ENCODE measurements around the gene WFDC1. TPM values are rescaled to one million over a fixed set of nuclear protein-coding genes. Genes with fewer than 3 reads are reported as not detected.
A peak's percentile ranks its signal among the peaks of the same experiment; 100 is the strongest.

WFDC1 gene, protein sequence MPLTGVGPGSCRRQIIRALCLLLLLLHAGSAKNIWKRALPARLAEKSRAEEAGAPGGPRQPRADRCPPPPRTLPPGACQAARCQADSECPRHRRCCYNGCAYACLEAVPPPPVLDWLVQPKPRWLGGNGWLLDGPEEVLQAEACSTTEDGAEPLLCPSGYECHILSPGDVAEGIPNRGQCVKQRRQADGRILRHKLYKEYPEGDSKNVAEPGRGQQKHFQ
- polyA plus RNA-seq: 1 to 10 TPM; 1.6 to 5.4 (median 3.8) TPM
- long read RNA-seq, donor 1: 0 reads
- long read RNA-seq, donor 2: 0 reads
- long read RNA-seq, donor 3, full-length matches to known transcripts: 8 of 8 reads
- long read RNA-seq, donor 3, partial matches to known transcripts: 0 of 8 reads
- long read RNA-seq, donor 3, other reads (novel, unspliced or antisense): 0 of 8 reads
- long read RNA-seq, donor 4: 0 reads
- long read RNA-seq, donor 5, full-length matches to known transcripts: 1 of 1 reads
- long read RNA-seq, donor 5, partial matches to known transcripts: 0 of 1 reads
- long read RNA-seq, donor 5, other reads (novel, unspliced or antisense): 0 of 1 reads
- long read RNA-seq, donor 6, full-length matches to known transcripts: 4 of 4 reads
- long read RNA-seq, donor 6, partial matches to known transcripts: 0 of 4 reads
- long read RNA-seq, donor 6, other reads (novel, unspliced or antisense): 0 of 4 reads
- long read RNA-seq, donor 7, partial matches to known transcripts: 0 of 1 reads
- long read RNA-seq, donor 7, other reads (novel, unspliced or antisense): 0 of 1 reads
- long read RNA-seq, donor 8: 0 reads
- long read RNA-seq, donor 9, full-length matches to known transcripts: 1 of 1 reads
- long read RNA-seq, donor 9, partial matches to known transcripts: 0 of 1 reads
- long read RNA-seq, donor 9, other reads (novel, unspliced or antisense): 0 of 1 reads
- long read RNA-seq, donor 10, full-length matches to known transcripts: 15 of 15 reads
- long read RNA-seq, donor 10, partial matches to known transcripts: 0 of 15 reads
- long read RNA-seq, donor 10, other reads (novel, unspliced or antisense): 0 of 15 reads

- Histone ChIP-seq H3K36me3 (ENCODE audit: control insufficient read depth in 3 of 3, insufficient read depth in 2 of 3, low read depth in 1 of 3, low read length in 3 of 3) (no peaks in the 10 kb centered on the region), H3K27me3 (ENCODE audit: control insufficient read depth in 3 of 3, insufficient read depth in 3 of 3, low read length in 3 of 3) (peaks cover 0 to 23% (median 5%) of the 10 kb centered on the region in 3 donors), H3K4me3 (ENCODE audit: low read depth in 1 of 3, low read length in 3 of 3) (peak within 1 kb of the TSS in 1 of 3 donors; percentile 27), H3K4me1 (ENCODE audit: control insufficient read depth in 3 of 3, insufficient read depth in 2 of 3, low read depth in 1 of 3, low read length in 2 of 3) (peaks cover 0 to 11% (median 0%) of the 10 kb centered on the region in 3 donors), H3K9me3 (ENCODE audit: control insufficient read depth in 2 of 2, insufficient read depth in 1 of 2, low read depth in 1 of 2, low read length in 1 of 2) (no peaks in the 10 kb centered on the region), H3K27ac (ENCODE audit: low read depth in 1 of 3, low read length in 2 of 3) (peak within 1 kb of the TSS in 2 of 3 donors; percentile 57 to 58)
- WGBS, 3 donors: 9 to 15% (median 9%) methylated on average over 29 of the region's 29 CpGs
- DNase-seq (no peak), FAIRE-seq (no peak)
Measured at GRCh38 chr16:84294531-84295142, at the start of gene WFDC1. Gene WFDC1 (plus strand): TSS chr16:84294878. CDS start chr16:84294972, 94 bp downstream.

- no peaks in the 10 kb centered on the region for H3K36me3 ChIP-seq (ENCODE audit: control insufficient read depth in 3 of 3, insufficient read depth in 2 of 3, low read depth in 1 of 3, low read length in 3 of 3)
- DNase-seq (no peak), FAIRE-seq (no peak)
- no peak overlapping the region for H3K27ac ChIP-seq (ENCODE audit: low read depth in 1 of 3, low read length in 2 of 3)
- 89 to 92% (median 90%) methylated on average over 10 of the region's 10 CpGs for WGBS, 3 donors
- H3K4me3 ChIP-seq (ENCODE audit: low read depth in 1 of 3, low read length in 3 of 3): no peak overlapping the region
- peaks cover 0 to 3% (median 2%) of the 10 kb centered on the region in 3 donors for H3K27me3 ChIP-seq (ENCODE audit: control insufficient read depth in 3 of 3, insufficient read depth in 3 of 3, low read length in 3 of 3)
- no peaks in the 10 kb centered on the region for H3K4me1 ChIP-seq (ENCODE audit: control insufficient read depth in 3 of 3, insufficient read depth in 2 of 3, low read depth in 1 of 3, low read length in 2 of 3)
- no peaks in the 10 kb centered on the region for H3K9me3 ChIP-seq (ENCODE audit: control insufficient read depth in 2 of 2, insufficient read depth in 1 of 2, low read depth in 1 of 2, low read length in 1 of 2)
Measured at GRCh38 chr16:84245956-84246678, 48.6 kb upstream of the WFDC1 start.

- Histone ChIP-seq H3K27ac (ENCODE audit: low read depth in 1 of 3, low read length in 2 of 3) (no peak overlapping the region), H3K9me3 (ENCODE audit: control insufficient read depth in 2 of 2, insufficient read depth in 1 of 2, low read depth in 1 of 2, low read length in 1 of 2) (no peaks in the 10 kb centered on the region), H3K36me3 (ENCODE audit: control insufficient read depth in 3 of 3, insufficient read depth in 2 of 3, low read depth in 1 of 3, low read length in 3 of 3) (no peaks in the 10 kb centered on the region), H3K4me3 (ENCODE audit: low read depth in 1 of 3, low read length in 3 of 3) (no peak overlapping the region), H3K27me3 (ENCODE audit: control insufficient read depth in 3 of 3, insufficient read depth in 3 of 3, low read length in 3 of 3) (peaks cover 0 to 3% (median 0%) of the 10 kb centered on the region in 3 donors), H3K4me1 (ENCODE audit: control insufficient read depth in 3 of 3, insufficient read depth in 2 of 3, low read depth in 1 of 3, low read length in 2 of 3) (no peaks in the 10 kb centered on the region)
- WGBS, 3 donors: 57 to 75% (median 71%) methylated on average over 5 of the region's 5 CpGs
- DNase-seq: no peak
- FAIRE-seq: no peak
Measured at GRCh38 chr16:84246679-84247077, 48.0 kb upstream of the WFDC1 start.

- WGBS, 3 donors: 89 to 91% (median 89%) methylated on average over 6 of the region's 6 CpGs
- peaks cover 0 to 3% (median 0%) of the 10 kb centered on the region in 3 donors for H3K27me3 ChIP-seq (ENCODE audit: control insufficient read depth in 3 of 3, insufficient read depth in 3 of 3, low read length in 3 of 3)
- FAIRE-seq (no peak), DNase-seq (no peak)
- no peak overlapping the region for H3K27ac ChIP-seq (ENCODE audit: low read depth in 1 of 3, low read length in 2 of 3)
- no peaks in the 10 kb centered on the region for H3K9me3 ChIP-seq (ENCODE audit: control insufficient read depth in 2 of 2, insufficient read depth in 1 of 2, low read depth in 1 of 2, low read length in 1 of 2)
- no peak overlapping the region for H3K4me3 ChIP-seq (ENCODE audit: low read depth in 1 of 3, low read length in 3 of 3)
- H3K36me3 ChIP-seq (ENCODE audit: control insufficient read depth in 3 of 3, insufficient read depth in 2 of 3, low read depth in 1 of 3, low read length in 3 of 3): no peaks in the 10 kb centered on the region
- no peaks in the 10 kb centered on the region for H3K4me1 ChIP-seq (ENCODE audit: control insufficient read depth in 3 of 3, insufficient read depth in 2 of 3, low read depth in 1 of 3, low read length in 2 of 3)
Measured at GRCh38 chr16:84247331-84247730, 47.3 kb upstream of the WFDC1 start.

DNA sequence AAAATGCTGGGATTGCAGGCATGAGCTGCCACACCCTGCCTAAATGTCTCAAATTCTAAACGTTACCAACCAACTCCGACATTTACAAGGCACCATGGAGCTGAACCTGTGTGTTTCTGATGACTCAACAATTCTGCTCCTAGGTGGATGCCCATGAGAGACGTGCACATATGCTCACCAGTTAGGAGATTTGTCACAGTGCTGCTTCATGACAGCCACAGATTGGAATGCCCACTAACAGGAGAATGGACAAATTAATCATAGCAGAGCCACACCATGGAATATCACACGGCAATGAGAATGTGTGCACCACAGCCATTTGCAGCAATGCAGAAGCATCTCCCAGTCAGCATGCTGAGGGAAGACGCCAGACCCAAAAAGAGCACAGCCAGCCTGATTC lies 46.8 kb upstream of the WFDC1 start:
- WGBS, 3 donors: 87 to 89% (median 88%) methylated on average over 5 of the region's 5 CpGs
- DNase-seq (no peak), FAIRE-seq (no peak)
- Histone ChIP-seq H3K4me3 (ENCODE audit: low read depth in 1 of 3, low read length in 3 of 3) (no peak overlapping the region), H3K27ac (ENCODE audit: low read depth in 1 of 3, low read length in 2 of 3) (no peak overlapping the region), H3K27me3 (ENCODE audit: control insufficient read depth in 3 of 3, insufficient read depth in 3 of 3, low read length in 3 of 3) (no peaks in the 10 kb centered on the region), H3K4me1 (ENCODE audit: control insufficient read depth in 3 of 3, insufficient read depth in 2 of 3, low read depth in 1 of 3, low read length in 2 of 3) (no peaks in the 10 kb centered on the region), H3K36me3 (ENCODE audit: control insufficient read depth in 3 of 3, insufficient read depth in 2 of 3, low read depth in 1 of 3, low read length in 3 of 3) (no peaks in the 10 kb centered on the region), H3K9me3 (ENCODE audit: control insufficient read depth in 2 of 2, insufficient read depth in 1 of 2, low read depth in 1 of 2, low read length in 1 of 2) (no peaks in the 10 kb centered on the region)

DNA sequence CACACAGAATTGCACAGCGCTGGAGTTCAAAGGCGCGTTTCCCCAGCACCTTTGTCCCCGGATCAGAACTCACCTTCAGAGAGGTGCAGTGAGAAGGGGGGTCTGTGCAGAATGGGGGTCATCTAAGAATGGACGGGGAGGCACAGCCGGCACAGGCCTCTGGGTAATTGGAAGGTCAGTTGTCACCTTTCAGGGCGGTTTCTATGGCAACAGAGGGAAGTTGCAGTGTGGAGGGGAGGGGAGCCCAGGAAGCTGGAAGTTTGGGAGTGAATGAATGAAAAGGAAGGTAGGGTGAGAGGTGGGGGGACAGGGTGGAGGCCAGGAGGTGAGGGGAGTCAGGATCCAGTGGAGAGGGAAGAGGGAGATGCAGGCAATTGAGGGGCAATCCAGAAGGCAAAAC lies 42.5 kb upstream of the WFDC1 start:
- Histone ChIP-seq H3K27ac (ENCODE audit: low read depth in 1 of 3, low read length in 2 of 3) (no peak overlapping the region), H3K4me1 (ENCODE audit: control insufficient read depth in 3 of 3, insufficient read depth in 2 of 3, low read depth in 1 of 3, low read length in 2 of 3) (no peaks in the 10 kb centered on the region), H3K36me3 (ENCODE audit: control insufficient read depth in 3 of 3, insufficient read depth in 2 of 3, low read depth in 1 of 3, low read length in 3 of 3) (no peaks in the 10 kb centered on the region), H3K9me3 (ENCODE audit: control insufficient read depth in 2 of 2, insufficient read depth in 1 of 2, low read depth in 1 of 2, low read length in 1 of 2) (peaks cover 0 to 7% of the 10 kb centered on the region in 2 donors), H3K27me3 (ENCODE audit: control insufficient read depth in 3 of 3, insufficient read depth in 3 of 3, low read length in 3 of 3) (peaks cover 0 to 4% (median 0%) of the 10 kb centered on the region in 3 donors), H3K4me3 (ENCODE audit: low read depth in 1 of 3, low read length in 3 of 3) (no peak overlapping the region)
- DNase-seq (no peak), FAIRE-seq (no peak)
- 36 to 61% (median 51%) methylated on average over 7 of the region's 7 CpGs for WGBS, 3 donors

DNA sequence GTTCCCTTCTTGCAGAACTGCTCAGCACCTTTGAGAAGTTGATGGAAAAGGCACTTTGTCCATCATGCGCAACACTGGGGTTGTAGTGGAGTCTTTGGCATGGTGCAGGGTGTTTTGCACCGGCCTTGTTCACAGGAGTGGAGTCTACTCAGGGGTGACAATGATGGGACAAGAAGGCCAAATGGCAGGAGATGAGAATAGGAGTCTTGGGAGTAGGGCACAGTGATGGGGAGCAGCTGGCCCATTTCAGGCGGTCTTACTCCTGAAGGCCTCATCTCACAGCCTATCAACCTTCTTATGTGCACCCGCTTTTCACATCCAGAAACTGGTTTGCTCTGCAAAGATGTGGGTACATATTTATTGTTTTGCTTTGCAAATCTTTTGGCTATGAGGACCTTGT lies 41.5 kb upstream of the WFDC1 start:
- no peaks in the 10 kb centered on the region for H3K36me3 ChIP-seq (ENCODE audit: control insufficient read depth in 3 of 3, insufficient read depth in 2 of 3, low read depth in 1 of 3, low read length in 3 of 3)
- no peak overlapping the region for H3K4me3 ChIP-seq (ENCODE audit: low read depth in 1 of 3, low read length in 3 of 3)
- WGBS, 3 donors: 70 to 82% (median 74%) methylated on average over 4 of the region's 4 CpGs
- H3K27me3 ChIP-seq (ENCODE audit: control insufficient read depth in 3 of 3, insufficient read depth in 3 of 3, low read length in 3 of 3): peaks cover 0 to 4% (median 0%) of the 10 kb centered on the region in 3 donors
- no peak overlapping the region for H3K27ac ChIP-seq (ENCODE audit: low read depth in 1 of 3, low read length in 2 of 3)
- no peak for DNase-seq
- H3K9me3 ChIP-seq (ENCODE audit: control insufficient read depth in 2 of 2, insufficient read depth in 1 of 2, low read depth in 1 of 2, low read length in 1 of 2): peaks cover 0 to 9% of the 10 kb centered on the region in 2 donors
- no peak for FAIRE-seq
- no peaks in the 10 kb centered on the region for H3K4me1 ChIP-seq (ENCODE audit: control insufficient read depth in 3 of 3, insufficient read depth in 2 of 3, low read depth in 1 of 3, low read length in 2 of 3)
